Ectodermal cell (in vitro differentiated cells): Measurements from ENCODE around the gene POLR2L.

Source experiments
- H3K27ac ChIP-seq: 2 replicates; pipeline ENCODE4 v1.7.0; 2013; ENCODE audit warnings: mild to moderate bottlenecking, low read depth, low read length; ENCODE audit not compliant: insufficient read depth, poor library complexity, severe bottlenecking
- H3K27me3 ChIP-seq: 2 replicates; pipeline ENCODE4 v1.7.0; 2013; ENCODE audit warnings: mild to moderate bottlenecking, low read length; ENCODE audit not compliant: insufficient read depth, control insufficient read depth, poor library complexity, severe bottlenecking
- H3K36me3 ChIP-seq: one replicate; pipeline ENCODE4 v1.7.0; 2013; ENCODE audit warnings: low read length; ENCODE audit not compliant: control insufficient read depth, insufficient read depth
- H3K4me1 ChIP-seq: one replicate; pipeline ENCODE4 v1.7.0; 2013; ENCODE audit warnings: low read length; ENCODE audit not compliant: control insufficient read depth, insufficient read depth
- H3K4me3 ChIP-seq: 2 replicates; pipeline ENCODE4 v1.7.0; 2013; ENCODE audit warnings: low read depth, low read length, control low read depth; ENCODE audit not compliant: insufficient read depth
- H3K9me3 ChIP-seq: 2 replicates; pipeline ENCODE4 v1.7.0; 2013; ENCODE audit warnings: mild to moderate bottlenecking, low read length, moderate library complexity; ENCODE audit not compliant: control insufficient read depth
- WGBS, 2 experiments: methylation state at CpG; one replicate each; pipeline ENCODE4 v1.1.7; 2013; ENCODE audit warnings: missing lambda C conversion rate in 2 of 2; 5-methylcytosine and 5-hydroxymethylcytosine counted together

Gene POLR2L

GRCh38 chr11:869399-870126, 27.2 kb upstream of the POLR2L start:
- WGBS, 2 experiments: 81 to 85% methylated on average over 25 of the region's 25 CpGs
- Histone ChIP-seq H3K9me3 (no peaks in the 10 kb centered on the region), H3K27ac (no peak overlapping the region)

DNA sequence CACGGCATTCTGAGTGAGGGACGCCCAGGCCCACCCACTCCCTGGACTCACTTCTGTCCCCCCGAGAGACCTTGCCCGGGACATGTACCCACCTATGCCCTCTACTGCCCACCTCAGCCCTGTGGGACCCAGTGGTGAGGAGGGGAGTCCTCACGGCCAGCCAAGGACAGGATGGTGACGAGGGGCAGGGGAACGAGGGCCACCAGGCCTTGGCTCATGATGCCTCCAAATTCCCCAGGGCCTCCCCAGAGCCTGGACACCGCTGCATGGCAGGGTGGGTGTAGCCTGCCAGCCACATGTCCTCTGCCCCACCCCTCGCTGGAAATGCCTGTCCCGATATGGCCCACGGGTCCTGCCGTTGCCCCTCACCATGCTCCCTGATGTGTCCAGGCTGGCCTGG, 26.5 kb upstream of the POLR2L start:
- H3K4me3 ChIP-seq: no peak overlapping the region

More at GRCh38 chr11:869399-870126, 27.2 kb upstream of the POLR2L start:
- Histone ChIP-seq H3K4me1 (no peaks in the 10 kb centered on the region), H3K4me3 (no peak overlapping the region), H3K27me3 (no peaks in the 10 kb centered on the region), H3K36me3 (no peaks in the 10 kb centered on the region)

GRCh38 chr11:868394-868793, 26.1 kb upstream of the POLR2L start:
- WGBS, 2 experiments: 94 to 95% methylated on average over 17 of the region's 17 CpGs
- Histone ChIP-seq H3K36me3 (no peaks in the 10 kb centered on the region), H3K4me1 (peaks cover 5% of the 10 kb centered on the region), H3K4me3 (no peak overlapping the region), H3K9me3 (no peaks in the 10 kb centered on the region), H3K27me3 (no peaks in the 10 kb centered on the region), H3K27ac (no peak overlapping the region)

More for the DNA sequence above, 26.5 kb upstream of the POLR2L start:
- no peaks in the 10 kb centered on the region for H3K36me3 ChIP-seq
- H3K4me1 ChIP-seq: peaks cover under 1% of the 10 kb centered on the region
- H3K27ac ChIP-seq: no peak overlapping the region
- WGBS, 2 experiments: 88 to 89% methylated on average over 12 of the region's 12 CpGs
- no peaks in the 10 kb centered on the region for H3K27me3 ChIP-seq
- H3K9me3 ChIP-seq: no peaks in the 10 kb centered on the region

DNA sequence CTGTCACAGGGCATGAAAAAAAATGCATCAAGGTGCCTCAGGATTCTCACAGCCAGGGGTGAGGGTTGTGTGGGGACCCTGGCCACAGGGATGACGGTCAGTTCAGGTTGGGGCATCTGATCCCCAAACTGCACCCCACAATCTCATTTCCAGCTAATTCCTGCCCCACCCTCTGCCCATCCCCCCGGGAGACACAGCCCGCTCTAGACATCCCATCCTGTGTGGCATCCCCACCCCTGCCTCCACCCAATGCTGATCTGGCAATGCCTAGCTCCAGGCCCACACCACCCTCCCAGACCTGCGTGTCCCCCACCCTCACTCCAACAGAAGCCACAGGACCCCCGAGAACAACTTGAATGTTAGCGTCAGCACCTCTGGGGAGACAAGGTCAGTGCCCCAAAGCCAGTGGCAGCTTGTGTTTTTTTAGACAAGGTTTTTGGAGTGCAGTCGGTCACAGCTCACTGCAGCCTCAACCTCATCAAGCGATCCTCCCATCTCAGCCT, 25.6 kb upstream of the POLR2L start:
- no peaks in the 10 kb centered on the region for H3K36me3 ChIP-seq
- WGBS, 2 experiments: 92 to 93% methylated on average over 8 of the region's 8 CpGs
- H3K4me1 ChIP-seq: peaks cover 10% of the 10 kb centered on the region
- H3K4me3 ChIP-seq: no peak overlapping the region
- H3K27me3 ChIP-seq: no peaks in the 10 kb centered on the region
- H3K27ac ChIP-seq: no peak overlapping the region
- H3K9me3 ChIP-seq: no peaks in the 10 kb centered on the region

GRCh38 chr11:866481-866880, 24.2 kb upstream of the POLR2L start:
- Histone ChIP-seq H3K27ac (no peak overlapping the region), H3K9me3 (no peaks in the 10 kb centered on the region), H3K27me3 (no peaks in the 10 kb centered on the region), H3K4me3 (no peak overlapping the region), H3K4me1 (peaks cover 21% of the 10 kb centered on the region), H3K36me3 (no peaks in the 10 kb centered on the region)
- WGBS, 2 experiments: 92% methylated on average over 14 of the region's 14 CpGs

DNA sequence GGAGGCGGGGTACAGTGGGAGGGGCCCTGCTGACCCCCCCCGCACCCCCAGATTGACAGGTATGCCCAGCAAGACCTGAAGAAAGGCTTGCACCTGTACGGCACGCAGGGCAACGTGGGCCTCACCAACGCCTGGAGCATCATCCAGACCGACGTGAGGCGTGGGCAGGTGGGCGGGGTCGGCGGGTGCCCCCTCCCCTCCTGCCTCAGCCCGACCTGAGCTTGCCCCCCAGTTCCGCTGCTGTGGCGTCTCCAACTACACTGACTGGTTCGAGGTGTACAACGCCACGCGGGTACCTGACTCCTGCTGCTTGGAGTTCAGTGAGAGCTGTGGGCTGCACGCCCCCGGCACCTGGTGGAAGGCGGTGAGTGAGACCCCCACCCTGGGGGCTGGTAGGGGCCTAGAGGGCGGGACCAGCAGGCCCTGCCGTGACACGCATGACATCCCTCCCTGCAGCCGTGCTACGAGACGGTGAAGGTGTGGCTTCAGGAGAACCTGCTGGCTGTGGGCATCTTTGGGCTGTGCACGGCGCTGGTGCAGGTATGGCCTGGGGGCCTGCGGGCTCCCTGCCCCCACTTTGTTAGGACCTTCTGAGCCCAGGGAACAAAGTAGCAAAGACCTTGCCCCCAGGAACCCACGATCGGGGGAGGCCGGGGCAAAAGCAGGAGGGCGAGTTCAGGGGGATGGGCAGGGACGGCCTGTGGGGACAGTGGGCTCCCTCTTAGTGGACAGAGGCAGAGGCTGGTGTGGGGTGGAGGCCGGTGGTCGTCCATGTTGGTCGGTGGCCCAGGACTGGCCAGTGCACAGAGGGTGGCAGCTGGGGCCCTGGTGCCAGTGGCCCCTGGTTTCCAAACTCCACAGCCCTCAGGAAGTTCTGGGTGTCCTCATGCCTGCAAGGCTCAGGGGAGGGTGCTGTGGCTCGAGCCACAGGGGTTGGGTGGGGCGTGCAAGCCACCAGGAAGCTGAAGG, 23.4 kb upstream of the POLR2L start:
- Histone ChIP-seq H3K9me3 (no peaks in the 10 kb centered on the region), H3K27ac (no peak overlapping the region), H3K36me3 (no peaks in the 10 kb centered on the region), H3K27me3 (no peaks in the 10 kb centered on the region), H3K4me3 (no peak overlapping the region), H3K4me1 (peaks cover 23% of the 10 kb centered on the region)
- WGBS, 2 experiments: 90% methylated on average over 41 of the region's 41 CpGs

DNA sequence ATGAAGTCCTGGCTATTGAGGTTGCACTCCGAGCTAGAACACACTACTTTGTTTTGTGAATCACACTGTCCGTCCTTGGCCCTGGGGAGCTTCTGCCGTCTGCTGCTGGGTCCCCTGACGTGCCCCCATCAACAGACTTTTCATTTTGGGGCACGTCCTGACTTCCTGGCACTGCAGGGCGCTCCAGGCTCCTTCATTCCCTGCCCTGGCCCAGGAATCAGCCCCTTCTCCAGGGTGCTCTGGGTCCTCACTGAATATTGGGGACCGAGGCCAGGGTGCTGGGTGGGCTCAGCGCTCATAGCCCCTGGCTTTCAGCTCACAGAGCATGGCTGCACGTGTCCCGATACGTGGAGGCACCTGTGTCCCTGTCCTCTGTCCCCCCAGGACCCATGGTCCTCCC, 22.6 kb upstream of the POLR2L start:
- Histone ChIP-seq H3K27ac (no peak overlapping the region), H3K36me3 (no peaks in the 10 kb centered on the region), H3K27me3 (no peaks in the 10 kb centered on the region), H3K9me3 (no peaks in the 10 kb centered on the region), H3K4me1 (peaks cover 32% of the 10 kb centered on the region), H3K4me3 (no peak overlapping the region)
- WGBS, 2 experiments: 91 to 93% methylated on average over 11 of the region's 11 CpGs

GRCh38 chr11:863910-864827, 21.8 kb upstream of the POLR2L start:
- H3K4me3 ChIP-seq: no peak overlapping the region
- no peaks in the 10 kb centered on the region for H3K9me3 ChIP-seq
- H3K27ac ChIP-seq: no peak overlapping the region
- WGBS, 2 experiments: 93 to 95% methylated on average over 31 of the region's 31 CpGs
- H3K27me3 ChIP-seq: no peaks in the 10 kb centered on the region
- no peaks in the 10 kb centered on the region for H3K36me3 ChIP-seq
- H3K4me1 ChIP-seq: peaks cover 35% of the 10 kb centered on the region

GRCh38 chr11:863023-863909, 20.9 kb upstream of the POLR2L start:
- Histone ChIP-seq H3K4me3 (no peak overlapping the region), H3K27ac (no peak overlapping the region), H3K4me1 (peaks cover 35% of the 10 kb centered on the region), H3K9me3 (no peaks in the 10 kb centered on the region), H3K36me3 (no peaks in the 10 kb centered on the region), H3K27me3 (no peaks in the 10 kb centered on the region)
- WGBS, 2 experiments: 49 to 55% methylated on average over 23 to 24 of the region's 24 CpGs
